T-helper 2 cell treated with Interferon-gamma antibody and Interleukin-4, amounts not matched to agents 100 ng/mL and 5 ng/mL, for 36 hours (primary cell): ENCODE data around the gene CD28. TPM values are rescaled to one million over a fixed set of nuclear protein-coding genes. Genes with fewer than 3 reads are reported as not detected.

Source experiments
- intact Hi-C: fragments of 100-400 bp; cut with micrococcal nuclease; formaldehyde crosslinking; loops from one replicate; pipeline ENCODE4 v1.15.1; 2023
- total RNA-seq: library from RNA; stranded (reverse); gene quantifications from 2 replicates; pipeline ENCODE4 v1.2.3, GENCODE V29; 2022

CD28 gene
- total RNA-seq = 117 and 126 TPM in 2 replicates

DNA sequence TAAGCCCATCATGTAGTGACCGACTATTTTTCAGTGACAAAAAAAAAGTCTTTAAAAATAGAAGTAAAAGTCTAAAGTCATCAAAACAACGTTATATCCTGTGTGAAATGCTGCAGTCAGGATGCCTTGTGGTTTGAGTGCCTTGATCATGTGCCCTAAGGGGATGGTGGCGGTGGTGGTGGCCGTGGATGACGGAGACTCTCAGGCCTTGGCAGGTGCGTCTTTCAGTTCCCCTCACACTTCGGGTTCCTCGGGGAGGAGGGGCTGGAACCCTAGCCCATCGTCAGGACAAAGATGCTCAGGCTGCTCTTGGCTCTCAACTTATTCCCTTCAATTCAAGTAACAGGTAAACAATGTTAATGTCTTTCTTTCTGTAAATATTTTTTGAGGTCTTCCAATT is at the start of gene CD28:
Gene CD28 (plus strand): TSS at position 237 of the 400 bp plus-strand sequence. CDS start 58 bp downstream, at position 295.
- intact Hi-C loops = loop anchor here (1.0 to 10.0 kb wide), 10 partner anchors 14 to 469 kb away; partner anchors contain the start of genes CYP20A1, ICOS and RAPH1

DNA sequence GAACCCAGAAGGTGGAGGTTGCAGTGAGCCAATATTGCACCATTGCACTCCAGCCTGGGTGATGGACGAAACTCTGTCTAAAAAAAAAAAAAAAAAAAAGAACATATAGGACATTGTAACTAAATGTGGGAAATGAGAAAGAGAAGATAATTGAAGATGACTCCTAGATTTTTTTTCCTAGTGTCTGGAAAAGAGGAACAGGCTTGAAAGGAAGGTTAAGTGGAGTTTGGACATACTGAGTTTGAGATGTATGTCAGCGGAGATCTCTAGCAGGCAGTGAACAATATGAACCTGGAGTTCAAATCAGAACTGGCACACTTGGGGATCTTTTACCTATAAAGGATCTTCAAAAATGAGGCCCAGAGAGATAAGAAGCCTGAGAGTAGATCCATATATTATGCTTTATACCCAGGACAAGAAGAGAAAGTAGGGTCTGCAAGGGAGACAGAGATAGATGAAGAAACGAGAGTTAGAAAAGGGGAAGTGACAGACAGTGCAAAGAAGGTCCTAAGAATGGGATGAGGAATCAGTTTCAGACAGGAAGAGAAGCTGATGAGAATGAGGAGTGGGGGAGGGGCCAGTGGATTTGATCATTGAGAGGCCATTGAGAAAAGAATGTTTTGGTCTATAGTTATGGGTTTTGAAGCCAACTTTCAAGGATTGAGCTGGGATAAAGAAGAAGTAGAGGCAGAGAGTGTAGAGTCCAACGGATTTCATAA is 46.9 kb upstream of the CD28 start:
- intact Hi-C loops = no loop called here

DNA sequence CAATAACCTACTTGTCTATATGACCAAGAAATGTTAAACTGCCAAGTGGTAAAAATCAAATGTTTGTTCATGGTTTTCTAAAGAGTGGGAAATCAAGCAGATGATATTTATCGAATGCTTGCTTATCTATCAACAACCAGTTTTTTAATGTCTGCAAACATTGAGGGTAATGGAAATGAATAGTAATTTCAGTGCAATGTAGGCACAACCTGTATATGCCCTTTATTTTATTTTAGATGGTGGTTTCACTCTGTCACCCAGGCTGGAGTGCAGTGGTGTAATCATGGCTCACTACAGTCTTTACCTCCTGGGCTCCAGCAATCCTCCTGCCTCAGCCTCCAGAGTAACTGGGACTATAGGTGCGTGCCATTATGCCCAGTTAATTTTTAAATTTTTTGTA is 46.0 kb upstream of the CD28 start:
- intact Hi-C loops = no loop called here

DNA sequence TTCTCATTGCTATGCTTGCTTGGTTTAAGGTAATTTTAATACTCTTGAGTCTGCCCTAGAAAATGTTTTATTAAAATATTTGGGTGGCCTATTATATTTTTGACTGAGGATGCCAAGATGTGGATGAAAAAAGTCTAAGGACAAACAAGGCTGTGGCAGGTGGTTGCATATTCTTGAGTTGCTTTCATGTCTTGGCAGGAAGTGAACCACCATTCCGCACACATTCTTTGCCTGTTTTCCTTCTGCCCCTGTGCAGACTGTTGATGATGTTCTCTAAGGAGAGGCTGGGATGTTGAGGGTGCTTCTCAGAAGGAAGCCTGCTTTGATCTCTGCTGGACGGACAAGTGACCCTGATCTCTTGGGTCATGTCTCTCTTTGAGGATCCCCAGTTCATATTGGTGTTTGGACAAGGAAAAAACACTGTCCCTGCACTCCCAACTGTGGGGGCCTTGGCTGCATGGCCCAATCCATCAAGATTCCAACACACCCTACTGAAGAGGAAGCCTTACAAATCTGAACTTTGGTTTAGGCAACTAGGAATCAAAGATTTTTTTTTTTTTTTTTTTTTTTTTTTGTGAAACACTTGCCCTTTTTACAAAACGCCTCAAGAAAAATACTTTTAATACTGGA is 45.0 kb upstream of the CD28 start:
- intact Hi-C loops = no loop called here

DNA sequence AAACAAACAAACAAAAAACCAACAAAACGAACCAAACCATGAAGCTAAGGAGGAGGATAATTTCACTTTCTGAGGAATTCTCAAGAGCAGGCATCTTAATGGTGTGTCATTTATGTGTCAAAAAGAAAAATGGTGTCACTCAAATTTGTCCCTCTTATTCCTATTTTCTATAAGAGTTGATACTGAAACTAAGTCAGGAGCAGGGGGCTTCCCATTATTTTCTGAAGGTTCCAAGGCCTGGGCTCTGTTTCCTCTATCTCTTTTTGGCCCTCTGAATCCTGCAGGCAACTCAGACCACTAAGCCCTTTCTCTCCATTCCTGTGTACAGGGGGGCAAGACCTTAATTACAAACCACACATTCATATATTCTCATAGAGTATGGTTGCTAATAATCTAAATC is 44.0 kb upstream of the CD28 start:
- intact Hi-C loops = no loop called here

DNA sequence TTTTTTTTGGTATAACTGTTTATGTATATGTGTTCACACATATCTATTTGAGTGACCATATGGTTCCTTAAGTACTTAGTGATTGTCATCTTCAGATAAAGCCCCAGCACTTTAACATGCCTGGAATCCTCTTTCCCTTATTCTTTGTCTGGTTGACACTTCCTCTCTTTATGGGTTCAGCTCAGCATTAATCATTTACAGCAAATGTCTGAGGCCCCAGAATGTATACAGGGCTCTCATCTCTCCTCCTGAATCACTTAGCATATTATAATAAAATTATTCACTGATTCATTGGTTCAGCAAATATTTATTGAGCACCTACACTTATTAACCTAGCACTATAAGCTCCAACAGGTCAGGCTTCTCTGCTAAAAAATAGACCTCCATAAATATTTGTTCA is 43.5 kb upstream of the CD28 start:
- intact Hi-C loops = no loop called here

DNA sequence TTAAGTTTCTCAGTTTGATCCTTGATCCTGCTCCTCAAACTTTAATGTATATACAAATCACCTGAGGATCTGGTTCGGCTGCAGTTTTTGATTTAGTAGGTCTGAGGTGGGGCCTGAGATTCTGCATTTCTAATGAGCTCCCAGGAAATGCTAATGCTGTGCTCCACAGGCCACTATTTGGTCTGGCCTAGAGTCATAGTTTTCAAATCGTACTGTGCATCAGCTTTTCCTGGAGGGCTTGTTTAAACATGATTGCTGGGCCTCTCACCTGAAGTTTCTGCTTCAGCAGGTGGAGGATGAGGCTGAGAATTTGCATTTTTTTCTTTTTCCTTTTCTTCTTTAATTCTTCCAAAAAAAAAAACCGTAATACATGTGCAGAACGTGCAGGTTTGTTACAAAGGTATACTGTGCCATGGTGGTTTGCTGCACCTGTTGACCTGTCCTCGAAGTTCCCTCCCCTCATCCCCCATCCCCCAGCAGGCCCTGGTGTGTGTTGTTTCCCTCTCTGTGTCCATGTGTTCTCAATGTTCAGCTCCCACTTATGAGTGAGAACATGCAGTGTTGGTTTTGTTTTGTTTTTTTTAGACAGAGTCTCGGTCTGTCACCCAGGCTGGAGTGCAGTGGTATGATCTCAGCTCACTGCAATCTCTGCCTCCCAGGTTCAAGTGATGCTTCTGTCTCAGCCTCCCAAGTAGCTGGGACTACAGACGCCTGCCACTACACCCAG is 42.2 kb upstream of the CD28 start:
- intact Hi-C loops = no loop called here

DNA sequence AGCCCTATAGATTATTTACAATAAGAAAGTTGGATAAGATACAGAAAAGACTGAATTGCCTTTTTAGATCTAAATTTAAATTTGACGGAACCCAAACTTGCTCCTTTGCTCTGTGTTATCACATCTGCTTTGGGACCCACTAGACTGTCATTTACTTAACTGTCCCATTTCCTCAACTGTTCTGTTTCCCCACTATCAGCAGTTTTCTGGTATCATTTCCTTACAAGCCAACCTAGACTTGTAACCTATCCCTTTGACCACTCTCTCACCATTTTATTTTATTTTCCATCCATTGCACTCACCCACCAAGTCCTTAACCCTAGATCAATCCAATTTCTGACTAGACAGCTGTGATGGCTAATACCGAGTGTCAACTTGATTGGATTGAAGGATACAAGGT is 38.6 kb upstream of the CD28 start:
- intact Hi-C loops = no loop called here

DNA sequence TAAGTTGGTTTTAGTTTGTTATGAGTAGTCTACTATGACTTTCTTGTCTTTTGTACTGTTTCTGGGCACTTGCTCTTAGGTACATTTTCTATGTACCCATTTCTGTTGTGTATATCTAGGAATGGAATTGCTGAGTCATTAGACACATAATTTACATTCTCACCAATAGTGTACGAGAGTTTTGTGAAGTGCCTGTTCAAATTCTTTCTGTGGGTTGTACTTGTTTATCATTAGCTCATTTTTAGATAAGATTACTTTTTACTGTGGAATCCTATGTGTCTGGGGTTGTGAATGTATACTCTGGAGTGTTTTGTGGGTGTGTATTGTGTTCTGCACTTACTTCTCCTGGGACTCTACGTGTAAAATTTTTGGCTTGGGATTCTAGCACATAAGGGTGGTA is 36.6 kb upstream of the CD28 start:
- intact Hi-C loops = no loop called here

DNA sequence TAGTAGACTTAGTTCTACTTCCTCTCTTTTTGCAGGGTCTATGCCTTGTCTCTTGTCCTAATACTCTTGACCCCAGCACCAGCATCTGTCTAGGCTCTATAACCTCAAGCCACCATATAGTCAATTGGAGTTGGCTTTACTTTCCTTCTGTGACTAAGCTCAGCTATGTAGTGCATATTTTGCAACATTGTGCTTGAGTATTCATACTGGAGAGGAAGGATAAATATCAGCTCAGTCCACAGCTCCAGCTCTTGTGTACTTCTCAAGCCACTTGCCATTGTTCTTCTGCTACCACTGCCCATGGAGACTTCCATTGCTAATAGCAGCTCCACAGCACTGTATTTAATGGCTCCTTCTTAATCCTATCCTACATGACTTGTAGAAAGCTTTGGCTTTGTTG is 35.5 kb upstream of the CD28 start:
- intact Hi-C loops = no loop called here

DNA sequence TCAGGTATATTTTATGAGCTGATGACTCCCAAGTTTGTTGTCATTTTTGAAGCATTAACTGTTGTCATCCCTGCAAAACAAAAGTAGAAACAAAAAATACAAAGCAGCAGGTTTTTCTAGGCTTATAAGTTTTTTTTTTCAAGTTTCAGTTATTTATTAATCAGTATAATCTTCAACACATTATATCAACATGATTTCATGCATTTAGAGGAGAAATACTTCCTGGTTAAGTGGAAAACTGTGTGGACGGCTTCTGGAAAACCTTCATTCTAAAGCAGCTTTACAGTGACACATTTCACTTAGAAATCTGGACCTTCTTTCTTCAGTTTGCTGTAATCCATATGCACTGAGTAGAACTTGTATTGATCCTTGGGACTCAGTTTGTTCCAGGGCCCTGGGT is 34.6 kb upstream of the CD28 start:
- intact Hi-C loops = no loop called here

DNA sequence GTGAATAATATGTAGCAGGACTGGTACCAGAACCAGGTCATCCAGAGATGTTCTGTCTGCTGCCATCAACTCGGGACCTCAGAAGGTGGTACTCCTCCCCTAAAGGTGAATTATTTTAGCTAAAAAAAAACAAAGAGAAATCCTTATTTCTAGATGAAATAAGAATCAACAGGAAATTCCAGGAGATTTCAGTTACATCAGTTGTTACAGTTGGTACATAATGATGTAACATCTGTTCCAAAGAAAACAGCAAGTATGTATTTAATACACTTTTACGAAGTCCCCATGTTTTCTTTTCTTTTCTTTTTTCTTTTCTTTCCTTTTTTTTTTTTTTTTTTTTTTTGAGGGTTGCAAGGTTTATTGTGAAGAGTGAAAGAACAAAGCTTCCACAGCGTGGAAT is 33.6 kb upstream of the CD28 start:
- intact Hi-C loops = no loop called here

DNA sequence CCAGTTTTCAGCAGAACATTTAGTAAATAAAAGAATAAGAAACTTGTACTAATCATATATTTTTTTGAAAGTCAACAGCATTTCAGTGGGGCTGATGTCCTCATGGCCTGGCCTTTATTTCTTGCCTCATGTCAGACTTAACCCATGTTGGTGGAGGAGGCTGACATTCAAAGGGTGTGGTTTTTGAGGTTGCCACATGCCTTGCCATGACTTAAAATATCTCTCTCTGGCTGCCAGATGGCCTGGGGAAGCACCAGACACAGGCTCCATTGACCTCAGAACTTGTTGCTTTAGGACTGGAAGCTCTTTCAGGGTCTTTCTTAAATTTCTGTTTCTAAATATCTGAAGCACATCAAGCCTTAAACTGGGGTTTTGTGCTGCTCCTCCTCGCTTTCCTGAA is 32.5 kb upstream of the CD28 start:
- intact Hi-C loops = loop anchor here (2.0 kb wide), 1 partner anchor 31 kb away; no protein-coding TSS in a partner anchor

DNA sequence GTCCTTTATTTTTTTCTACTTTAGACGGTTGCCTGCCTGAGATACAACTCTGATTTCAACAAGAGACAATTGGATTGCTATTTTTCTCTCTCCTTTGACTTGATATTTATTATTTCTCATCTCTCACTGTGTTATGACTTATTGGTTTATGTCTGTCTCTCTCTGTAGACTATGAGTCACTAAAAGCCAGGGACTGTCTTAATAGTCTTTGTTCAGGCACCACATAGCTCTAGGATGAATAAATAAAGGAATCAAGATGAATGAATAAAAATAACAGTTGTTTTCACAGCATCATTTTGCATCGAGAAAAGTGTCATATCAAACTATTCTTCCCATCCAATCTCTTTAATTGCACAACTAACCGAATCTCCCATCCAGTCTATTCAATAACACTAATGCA is 31.4 kb upstream of the CD28 start:
- intact Hi-C loops = loop anchor here (2.0 kb wide), 1 partner anchor 30 kb away; no protein-coding TSS in a partner anchor

DNA sequence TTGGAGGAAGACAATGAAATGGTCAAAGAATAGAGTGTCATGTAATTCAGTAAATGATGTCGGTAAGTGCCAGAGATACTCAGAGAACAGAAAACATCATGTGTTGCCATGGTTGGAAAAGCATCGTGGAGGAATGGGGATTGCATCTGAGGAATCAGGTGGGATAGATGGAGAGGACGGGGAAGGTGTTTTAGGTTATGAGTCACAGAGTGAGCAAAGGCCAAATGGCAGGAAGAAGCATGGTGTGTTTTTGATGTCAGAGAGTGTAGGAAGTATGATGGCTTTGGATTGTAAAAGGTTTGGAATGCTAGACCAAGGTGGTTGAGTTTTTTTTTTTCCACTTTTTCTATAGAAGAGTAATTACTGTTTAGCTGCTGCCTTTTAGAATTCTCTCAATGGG is 27.5 kb upstream of the CD28 start:
- intact Hi-C loops = no loop called here

DNA sequence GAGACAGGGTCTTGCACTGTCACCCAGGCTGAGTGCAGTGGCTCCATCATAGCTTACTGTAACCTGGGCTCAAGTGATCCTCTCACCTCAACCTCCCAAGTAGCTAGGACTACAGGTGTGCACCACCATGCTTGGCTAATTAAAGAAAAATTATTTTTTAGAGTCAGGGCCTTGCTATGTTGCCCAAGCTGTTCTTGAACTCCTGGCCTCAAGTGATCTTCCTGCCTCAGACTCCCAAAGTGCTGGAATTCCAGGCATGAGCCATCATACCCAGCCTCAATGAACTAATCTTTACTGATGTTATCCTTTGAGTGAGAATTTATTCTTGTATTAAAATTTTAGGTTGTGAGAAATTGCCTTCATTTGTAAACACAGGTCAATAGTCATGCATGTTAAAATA is 27.0 kb upstream of the CD28 start:
- intact Hi-C loops = no loop called here

DNA sequence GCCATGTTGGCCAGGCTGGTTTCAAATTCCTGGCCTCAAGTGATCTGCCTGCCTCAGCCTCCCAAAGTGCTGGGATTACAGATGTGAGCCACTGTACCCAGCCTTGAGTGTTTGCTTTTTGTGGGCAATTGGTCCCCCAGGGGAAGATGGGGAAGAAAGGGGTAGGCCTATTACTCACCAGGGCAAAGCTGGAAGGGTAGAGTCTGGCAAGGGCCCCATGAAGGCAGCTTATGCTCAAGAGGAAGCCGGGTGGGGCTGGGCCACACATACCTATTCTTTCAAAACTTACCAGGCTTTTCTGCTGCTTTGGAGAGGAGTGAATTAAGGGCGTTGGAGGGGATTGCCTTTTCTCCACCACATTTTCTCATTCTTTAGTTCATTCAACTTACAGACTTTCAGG is 24.5 kb upstream of the CD28 start:
- intact Hi-C loops = no loop called here

DNA sequence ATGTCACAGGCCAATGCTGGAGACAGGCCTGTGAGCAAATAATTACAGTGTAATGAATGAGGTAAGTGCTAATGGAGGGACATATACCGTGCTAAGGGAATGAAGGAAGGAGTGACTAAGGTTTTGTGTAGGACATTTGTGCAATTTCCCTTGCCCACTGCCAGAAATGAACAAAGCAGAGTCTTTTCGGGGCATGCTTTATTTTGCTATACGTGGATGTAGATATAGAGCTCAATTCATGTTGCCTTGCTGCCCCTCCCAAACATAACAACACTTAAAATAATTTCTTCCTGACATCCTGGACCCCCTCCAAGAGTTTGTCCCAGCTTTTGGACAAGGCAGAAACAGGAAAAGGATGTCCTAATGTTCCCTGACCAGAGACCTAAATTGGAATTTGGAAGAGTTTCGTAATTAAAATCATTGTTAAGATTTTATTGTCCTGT is 23.7 kb upstream of the CD28 start:
- intact Hi-C loops = no loop called here

DNA sequence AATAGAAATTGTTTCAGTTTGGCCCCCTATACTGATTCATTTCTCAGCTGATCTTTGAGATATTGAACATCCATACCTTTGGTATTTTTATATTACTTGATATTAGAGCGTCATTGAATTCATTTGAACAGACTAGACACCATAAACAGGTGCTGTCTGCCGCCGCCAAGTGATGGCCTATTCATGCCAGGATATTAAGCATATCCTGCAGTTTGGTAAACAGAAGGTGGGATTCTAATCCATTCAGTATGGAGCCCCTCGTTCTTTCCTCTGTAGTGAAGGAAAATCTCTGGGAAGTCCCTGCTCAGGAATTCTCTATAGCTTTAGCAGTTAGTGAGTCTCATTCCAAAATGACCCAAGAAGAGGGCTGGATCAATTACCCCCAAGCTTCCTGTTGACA is 23.0 kb upstream of the CD28 start:
- intact Hi-C loops = no loop called here

DNA sequence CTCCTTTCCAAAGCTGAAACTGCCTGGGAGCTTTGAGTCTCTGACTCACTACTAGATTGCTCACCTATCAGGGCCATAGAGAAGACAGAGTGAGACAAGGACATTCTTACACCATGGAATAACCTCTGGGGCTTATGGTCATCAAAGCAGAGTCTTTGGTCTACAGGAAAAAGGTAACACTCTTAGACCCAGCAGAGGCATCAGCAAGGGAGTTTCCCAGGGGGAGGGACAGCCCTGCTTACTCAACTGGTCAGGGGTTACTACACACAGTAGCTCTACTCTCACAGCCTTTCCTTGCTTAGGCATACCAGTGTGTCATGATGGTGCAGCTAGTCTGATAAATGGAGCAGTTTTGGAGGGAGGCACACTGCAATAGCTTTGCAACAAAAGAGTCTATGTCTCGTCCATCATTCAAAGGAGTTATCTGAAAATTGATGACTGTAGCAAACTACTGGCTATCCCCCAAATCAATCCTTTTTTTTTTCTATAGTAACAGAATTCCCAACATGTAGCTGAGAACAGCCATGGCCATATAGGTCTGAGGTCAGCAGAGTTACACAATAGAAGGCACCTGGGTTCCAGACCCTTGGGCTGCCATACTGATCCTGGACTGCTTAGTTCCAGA is 22.4 kb upstream of the CD28 start:
- intact Hi-C loops = no loop called here

DNA sequence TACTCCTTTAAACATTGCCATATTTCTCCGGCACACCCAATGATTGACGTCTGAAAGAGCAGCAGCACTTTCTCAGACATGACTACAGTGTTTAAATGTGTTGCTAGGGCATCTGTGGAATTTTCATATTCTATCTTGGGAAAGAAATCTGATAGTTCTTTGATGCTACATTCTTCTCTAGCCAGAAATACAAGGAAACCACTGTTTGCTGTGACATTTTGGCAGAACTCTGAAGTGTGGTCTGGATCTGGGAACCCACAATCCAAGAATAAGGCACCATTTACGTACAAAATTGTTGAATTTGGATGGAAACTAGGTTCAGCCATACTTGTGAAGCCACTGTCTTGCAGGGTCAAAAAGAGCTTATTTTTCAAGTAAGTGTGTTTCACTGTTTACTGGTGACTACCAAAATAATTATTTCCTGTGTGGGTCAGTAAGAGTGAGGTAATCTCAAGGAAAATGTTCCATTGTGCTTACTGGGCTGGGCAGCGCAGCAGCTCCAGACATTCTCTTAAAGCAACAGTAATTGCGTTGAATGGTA is 21.3 kb upstream of the CD28 start:
- intact Hi-C loops = no loop called here
